IMR-90 (cell line): ENCODE results near the gene NUP153. TPM values are rescaled to one million over a fixed set of nuclear protein-coding genes. Genes with fewer than 3 reads are reported as not detected.
A peak's percentile ranks its signal among the peaks of the same experiment; 100 is the strongest.

Source experiments
- ATAC-seq: fragments of 200-7000 bp; cut with Tn5 transposase; 2 replicates; pipeline ENCODE4 v1.9.1; 2020; ENCODE audit warnings: low read depth, mild to moderate bottlenecking, moderate library complexity
- BruUV-seq: library from RNA; stranded (reverse); fragments of 400-500 nt; replicated peaks from 2 replicates; lab custom pipeline; 2021; lab: Mats Ljungman, UMichigan
- CTCF ChIA-PET: fragments of 300-600 bp; formaldehyde crosslinking; extraction: SDS; loops from one replicate; lab custom pipeline; 2021; ENCODE audit warnings: antibody characterized with exemption; lab: Yijun Ruan, JAX
- POLR2A ChIA-PET: fragments of 300-600 bp; sonication (Branson Sonifier 250); formaldehyde crosslinking; loops from one replicate; lab custom pipeline; 2022; ENCODE audit warnings: antibody characterized with exemption; ENCODE audit not compliant: unreplicated experiment; lab: Charles Lee
- DNase-seq: peaks from one replicate; pipeline ENCODE4 v3.0.0; 2013
- H2AFZ ChIP-seq: replicated peaks from 2 replicates; pipeline ENCODE3; 2013; ENCODE audit warnings: low read length, mild to moderate bottlenecking; ENCODE audit not compliant: poor library complexity
- H2AK5ac ChIP-seq: 2 replicates; pipeline ENCODE4 v1.6.1; 2013; ENCODE audit warnings: low read depth, low read length, inconsistent platforms
- H2AK9ac ChIP-seq: replicated peaks from 2 replicates; pipeline ENCODE3; 2013; ENCODE audit warnings: mild to moderate bottlenecking, low read depth, low read length, moderate library complexity; ENCODE audit not compliant: poor library complexity
- H2BK120ac ChIP-seq: 2 replicates; pipeline ENCODE4 v1.6.1; 2013; ENCODE audit warnings: low read depth, low read length, inconsistent platforms
- H2BK15ac ChIP-seq: 3 replicates; pipeline ENCODE4 v1.6.1; 2013; ENCODE audit warnings: low read depth, low read length, inconsistent platforms
- H2BK20ac ChIP-seq: 2 replicates; pipeline ENCODE4 v1.6.1; 2013; ENCODE audit warnings: low read depth, mild to moderate bottlenecking, inconsistent platforms, low read length, moderate library complexity
- H2BK5ac ChIP-seq: 2 replicates; pipeline ENCODE4 v1.6.1; 2013; ENCODE audit warnings: mild to moderate bottlenecking, low read depth, low read length, inconsistent platforms; ENCODE audit not compliant: poor library complexity, severe bottlenecking
- H3K14ac ChIP-seq: replicated peaks from 2 replicates; pipeline ENCODE4 v1.6.1; 2013; ENCODE audit warnings: low read depth, low read length, inconsistent platforms
- H3K18ac ChIP-seq: 2 replicates; pipeline ENCODE4 v1.6.1; 2013; ENCODE audit warnings: low read depth, low read length, control low read depth
- H3K23ac ChIP-seq: 2 replicates; pipeline ENCODE4 v1.6.1; 2013; ENCODE audit warnings: low read depth, low read length, inconsistent platforms
- H3K27ac ChIP-seq: 2 replicates; pipeline ENCODE4 v1.5.1; 2013; ENCODE audit warnings: mild to moderate bottlenecking, control low read depth, low read length; ENCODE audit not compliant: insufficient read depth
- H3K27me3 ChIP-seq: 2 replicates; pipeline ENCODE4 v1.6.1; 2013; ENCODE audit warnings: low read length; ENCODE audit not compliant: control insufficient read depth, insufficient read depth
- H3K36me3 ChIP-seq: 2 replicates; pipeline ENCODE4 v1.6.1; 2013; ENCODE audit warnings: low read length, mixed read lengths; ENCODE audit not compliant: control insufficient read depth, insufficient read depth
- H3K4ac ChIP-seq: 2 replicates; pipeline ENCODE4 v1.6.1; 2013; ENCODE audit warnings: low read depth, low read length, inconsistent platforms
- H3K4me1 ChIP-seq: 2 replicates; pipeline ENCODE4 v1.6.1; 2013; ENCODE audit warnings: low read length, mixed read lengths; ENCODE audit not compliant: control insufficient read depth, insufficient read depth
- H3K4me2 ChIP-seq: 2 replicates; pipeline ENCODE4 v1.6.1; 2013; ENCODE audit warnings: low read depth, mild to moderate bottlenecking, control low read depth, low read length, moderate library complexity
- H3K4me3 ChIP-seq: 2 replicates; pipeline ENCODE4 v1.5.1; 2013; ENCODE audit warnings: low read depth, mild to moderate bottlenecking, control low read depth, low read length, moderate library complexity; ENCODE audit not compliant: insufficient read depth
- H3K56ac ChIP-seq: 2 replicates; pipeline ENCODE4 v1.6.1; 2013; ENCODE audit warnings: low read length, inconsistent platforms; ENCODE audit not compliant: insufficient read depth; ENCODE audit errors: extremely low read depth
- H3K79me1 ChIP-seq, 2 experiments: 2 replicates each; pipeline ENCODE4 v1.6.1; 2013; ENCODE audit warnings: low read length in 2 of 2, inconsistent platforms in 1 of 2, low read depth in 1 of 2
- H3K9ac ChIP-seq: 2 replicates; pipeline ENCODE4 v1.6.1; 2013; ENCODE audit warnings: low read depth, low read length, control low read depth
- H3K9me1 ChIP-seq: 2 replicates; pipeline ENCODE4 v1.6.1; 2013; ENCODE audit warnings: low read length, inconsistent platforms; ENCODE audit not compliant: insufficient read depth
- H3K9me3 ChIP-seq: 2 replicates; pipeline ENCODE4 v1.6.1; 2013; ENCODE audit warnings: low read length; ENCODE audit not compliant: control insufficient read depth, insufficient read depth
- H4K20me1 ChIP-seq: 2 replicates; pipeline ENCODE4 v1.6.1; 2013; ENCODE audit warnings: low read length, inconsistent platforms; ENCODE audit not compliant: insufficient read depth
- H4K5ac ChIP-seq: 2 replicates; pipeline ENCODE4 v1.6.1; 2013; ENCODE audit warnings: mild to moderate bottlenecking, low read depth, low read length, control low read depth
- H4K8ac ChIP-seq, 2 experiments: 2 replicates each; pipeline ENCODE4 v1.6.1; 2013; ENCODE audit warnings: low read depth in 2 of 2, low read length in 2 of 2, control low read depth in 1 of 2, inconsistent platforms in 1 of 2
- H4K91ac ChIP-seq: 2 replicates; pipeline ENCODE4 v1.6.1; 2013; ENCODE audit warnings: low read depth, low read length, inconsistent platforms; ENCODE audit not compliant: insufficient read depth
- BHLHE40 ChIP-seq: fragments of 150-350 bp; IDR thresholded peaks from 2 replicates; pipeline ENCODE4 v1.6.1; 2016; ENCODE audit warnings: mild to moderate bottlenecking, low read depth, low read length
- CEBPB ChIP-seq: IDR thresholded peaks from 2 replicates; pipeline ENCODE4 v1.6.1; 2012; ENCODE audit warnings: low read depth, low read length, improper control_type of control experiment
- CHD1 ChIP-seq: IDR thresholded peaks from 2 replicates; pipeline ENCODE4 v1.6.1; 2012; ENCODE audit warnings: low read depth, low read length, improper control_type of control experiment
- CTCF ChIP-seq: conservative IDR thresholded peaks from 2 replicates; pipeline ENCODE4 v1.5.1; 2012; ENCODE audit warnings: mild to moderate bottlenecking, low read depth, low read length, improper control_type of control experiment
- ELK1 ChIP-seq: fragments of 150-350 bp; IDR thresholded peaks from 2 replicates; pipeline ENCODE4 v1.6.1; 2016; ENCODE audit warnings: low read depth, mild to moderate bottlenecking, low read length, moderate library complexity, borderline replicate concordance
- FOS ChIP-seq: fragments of 150-350 bp; IDR thresholded peaks from 2 replicates; pipeline ENCODE4 v1.6.1; 2016; ENCODE audit warnings: low read depth, low read length
- MAFK ChIP-seq: IDR thresholded peaks from 2 replicates; pipeline ENCODE4 v1.6.1; 2012; ENCODE audit warnings: low read depth, low read length, improper control_type of control experiment
- MAZ ChIP-seq: IDR thresholded peaks from 2 replicates; pipeline ENCODE4 v1.6.1; 2012; ENCODE audit warnings: low read depth, mild to moderate bottlenecking, low read length, improper control_type of control experiment, moderate library complexity, borderline replicate concordance
- MXI1 ChIP-seq: IDR thresholded peaks from 2 replicates; pipeline ENCODE4 v1.6.1; 2012; ENCODE audit warnings: low read depth, mild to moderate bottlenecking, low read length, moderate library complexity, borderline replicate concordance
- POLR2A ChIP-seq: IDR thresholded peaks from 2 replicates; pipeline ENCODE4 v1.6.1; 2012; ENCODE audit warnings: mild to moderate bottlenecking, low read depth, low read length
- RAD21 ChIP-seq: IDR thresholded peaks from 2 replicates; pipeline ENCODE4 v1.6.1; 2012; ENCODE audit warnings: low read length, improper control_type of control experiment
- RCOR1 ChIP-seq: IDR thresholded peaks from 2 replicates; pipeline ENCODE4 v1.6.1; 2012; ENCODE audit warnings: mild to moderate bottlenecking, low read length, improper control_type of control experiment; ENCODE audit not compliant: insufficient replicate concordance
- USF2 ChIP-seq: fragments of 150-350 bp; IDR thresholded peaks from 2 replicates; pipeline ENCODE4 v1.6.1; 2017; ENCODE audit warnings: mild to moderate bottlenecking, antibody characterized with exemption, low read length, low read depth
- WGBS, 2 experiments: methylation state at CpG; one replicate each; pipeline versions ENCODE4 v1.1.5 to v1.1.7; 2013; ENCODE audit warnings: missing lambda C conversion rate in 2 of 2; ENCODE audit not compliant: insufficient read length in 1 of 2; ENCODE audit errors: extremely low coverage in 2 of 2; 5-methylcytosine and 5-hydroxymethylcytosine counted together
- dilution Hi-C: fragments of 300-500 bp; cut with HindIII; formaldehyde crosslinking; loops from one replicate; pipeline ENCODE4 v1.14.3; 2018; ENCODE audit warnings: low sequenced_read_pairs; ENCODE audit not compliant: unreplicated experiment
- in situ Hi-C: fragments of 300-500 bp; cut with MboI; formaldehyde crosslinking; loops from 3 replicates; pipeline ENCODE4 v1.14.3; 2019; ENCODE audit warnings: low sequenced_read_pairs, inconsistent platforms, mixed read lengths
- intact Hi-C: fragments of 100-400 bp; cut with micrococcal nuclease; formaldehyde crosslinking; loops from 2 replicates; pipeline ENCODE4 v1.10.0; 2022
- polyA plus RNA-seq, 3 experiments: library from polyadenylated mRNA; depleted of rRNA; stranded (reverse); fragments of >200 nt; gene quantifications; 2 replicates each; pipeline ENCODE4 v1.2.3, GENCODE V29; 2012; ENCODE audit warnings: low replicate concordance in 1 of 3
- total RNA-seq: library from RNA; depleted of rRNA; stranded (reverse); fragments of >200 nt; gene quantifications from 2 replicates; pipeline ENCODE4 v1.2.3, GENCODE V29; 2012

Gene NUP153
- total and polyA plus RNA-seq, 2 of the 4 experiments (the other 2 are of a cell fraction), result 17.2 to 39.4 TPM

- Histone ChIP-seq H3K18ac (peak overlapping the region; percentile 50; the same call in 1 of the 2 replicates), H3K56ac (no peak overlapping the region), H2AK9ac (no peak overlapping the region), H3K36me3 (no peaks in the 10 kb centered on the region), H3K4me1 (no peaks in the 10 kb centered on the region), H3K27me3 (no peaks in the 10 kb centered on the region), H3K4ac (peak overlapping the region; percentile 24), H2AK5ac (0 out of 2 replicates have a peak overlapping the region, but pooled peaks have one; percentile 69), H4K5ac (no peak overlapping the region), H4K20me1 (no peaks in the 10 kb centered on the region), H3K79me1 (no peaks in the 10 kb centered on the region), H2BK20ac (peak overlapping the region; percentile 53; the same call in 1 of the 2 replicates), H2BK120ac (no peak overlapping the region), H3K4me3 (no peak overlapping the region), H4K91ac (peak overlapping the region; percentile 20; the same call in 1 of the 2 replicates), H3K9me3 (no peaks in the 10 kb centered on the region), H4K8ac (peak overlapping the region in 1 of 2 experiments; percentile 81; a peak in 2 of 4 replicates), H3K9ac (no peak overlapping the region), H3K14ac (0 out of 2 replicates have a peak overlapping the region, but pooled peaks have one; percentile 43), H2BK15ac (no peak overlapping the region; the same call in 2 of the 3 replicates), H3K4me2 (no peak overlapping the region), H3K23ac (no peak overlapping the region), H2AFZ (peak overlapping the region; percentile 16), H3K27ac (no peak overlapping the region), H2BK5ac (peak overlapping the region; percentile 56), H3K9me1 (peaks cover 3% of the 10 kb centered on the region; the same call in 1 of the 2 replicates)
- intact Hi-C loops (no loop called here), in situ Hi-C loops (loop anchor here (5.0 to 10.0 kb wide), 2 partner anchors 305 to 432 kb away; partner anchors contain the start of gene RBM24), dilution Hi-C loops (no loop called here)
- WGBS, 2 experiments, result no CpG with 5 or more reads among the region's 5 CpGs
- BruUV-seq, result no TSS peak
- ChIA-PET POLR2A (no interaction called here), CTCF (interaction anchor here (0.6 kb wide), 4 partner anchors 25 to 432 kb away, joined by 3 to 8 read pairs (median 4); no protein-coding TSS in a partner anchor)
- ATAC-seq, result peak; percentile 94
- peak; percentile 95 for DNase-seq
- TF ChIP-seq FOS (peak; percentile 62), RCOR1 (peak; percentile 70), ELK1 (no peak), CEBPB (no peak), MXI1 (0 out of 2 replicates have a peak, but pooled peaks have one; percentile 20), BHLHE40 (0 out of 2 replicates have a peak, but pooled peaks have one; percentile 29), POLR2A (no peak), RAD21 (peak; percentile 19; the same call in 1 of the 2 replicates), MAFK (0 out of 2 replicates have a peak, but pooled peaks have one; percentile 9), MAZ (no peak), USF2 (no peak), CHD1 (no peak), CTCF (0 out of 2 replicates have a peak, but pooled peaks have one; percentile 12)
Measured at GRCh38 chr6:17589406-17590096, 117.2 kb downstream of the NUP153 start.
